Hepatocyte (in vitro differentiated cells): ENCODE measurements around the gene HIVEP2. TPM values are rescaled to one million over a fixed set of nuclear protein-coding genes. Genes with fewer than 3 reads are reported as not detected.
A peak's percentile ranks its signal among the peaks of the same experiment; 100 is the strongest.

Experiments used
- DNase-seq: peaks from one replicate; pipeline ENCODE4 v3.0.0-alpha.2; 2016; ENCODE audit warnings: low spot score
- H2AFZ ChIP-seq: fragments of 200-600 bp; sonication (generic); 2 replicates; pipeline ENCODE4 v1.6.0; 2016; ENCODE audit warnings: antibody characterized with exemption, mild to moderate bottlenecking
- H3K27ac ChIP-seq: fragments of 200-600 bp; sonication (generic); 2 replicates; pipeline ENCODE4 v1.5.1; 2016; ENCODE audit warnings: mild to moderate bottlenecking
- H3K27me3 ChIP-seq: fragments of 200-600 bp; sonication (generic); 2 replicates; pipeline ENCODE4 v1.6.1; 2016
- H3K36me3 ChIP-seq: fragments of 200-600 bp; sonication (generic); replicated peaks from 2 replicates; pipeline ENCODE4 v1.5.1; 2016; ENCODE audit warnings: low read depth; ENCODE audit not compliant: insufficient read depth
- H3K4me1 ChIP-seq: fragments of 200-600 bp; sonication (generic); 2 replicates; pipeline ENCODE4 v1.5.1; 2016; ENCODE audit warnings: mild to moderate bottlenecking, moderate library complexity; ENCODE audit not compliant: insufficient read depth
- H3K4me2 ChIP-seq: fragments of 200-600 bp; sonication (generic); 2 replicates; pipeline ENCODE4 v1.6.0; 2016
- H3K4me3 ChIP-seq: fragments of 200-600 bp; sonication (generic); 2 replicates; pipeline ENCODE4 v1.5.1; 2016; ENCODE audit warnings: mild to moderate bottlenecking
- H3K79me2 ChIP-seq: fragments of 200-600 bp; sonication (generic); 2 replicates; pipeline ENCODE4 v1.6.0; 2017; ENCODE audit warnings: mild to moderate bottlenecking
- H3K9me2 ChIP-seq: fragments of 200-600 bp; sonication (generic); replicated peaks from 2 replicates; pipeline ENCODE4 v1.6.0; 2017; ENCODE audit warnings: mild to moderate bottlenecking; ENCODE audit not compliant: insufficient read depth
- H3K9me3 ChIP-seq: fragments of 200-600 bp; sonication (generic); 2 replicates; pipeline ENCODE4 v1.5.1; 2016; ENCODE audit warnings: low read depth, mild to moderate bottlenecking
- H4K20me1 ChIP-seq: fragments of 200-600 bp; sonication (generic); 2 replicates; pipeline ENCODE4 v1.6.0; 2016; ENCODE audit warnings: mild to moderate bottlenecking; ENCODE audit not compliant: insufficient read depth, poor library complexity, severe bottlenecking
- CTCF ChIP-seq: fragments of 200-600 bp; sonication (generic); IDR thresholded peaks from 2 replicates; pipeline ENCODE4 v1.5.1; 2016; ENCODE audit warnings: antibody characterized with exemption, mild to moderate bottlenecking; ENCODE audit not compliant: poor library complexity
- EZH2 ChIP-seq: fragments of 200-600 bp; sonication (generic); IDR thresholded peaks from 2 replicates; pipeline ENCODE4 v1.6.1; 2016; ENCODE audit warnings: antibody characterized with exemption, mild to moderate bottlenecking, borderline replicate concordance
- EZH2phosphoT487 ChIP-seq: fragments of 200-600 bp; sonication (generic); IDR thresholded peaks from one replicate; pipeline ENCODE4 v1.6.1; 2018; ENCODE audit warnings: antibody characterized with exemption, mild to moderate bottlenecking, low read depth, moderate library complexity; ENCODE audit not compliant: unreplicated experiment, severe bottlenecking
- WGBS: methylation state at CpG from one replicate; pipeline ENCODE4 v1.1.6; 2016; ENCODE audit warnings: low lambda C conversion rate; ENCODE audit errors: missing lambda C conversion rate; 5-methylcytosine and 5-hydroxymethylcytosine counted together
- polyA plus RNA-seq: library from polyadenylated mRNA; unstranded; fragments of >200 nt; fragmentation: Nextera tagmentation; extraction: Ambion mirVana; gene quantifications from 2 replicates; pipeline ENCODE4 v1.2.1, GENCODE V29; 2016
- total RNA-seq: library from RNA; depleted of rRNA; stranded (reverse); fragments of >200 nt; gene quantifications from 2 replicates; pipeline ENCODE4 v1.2.3, GENCODE V29; 2014

HIVEP2 gene
- total and polyA plus RNA-seq, 2 experiments from 2014 or later, result 3.3 to 9.4 TPM

GRCh38 chr6:142804490-142804889 is 140.5 kb downstream of the HIVEP2 start:
- Histone ChIP-seq H2AFZ (no peak overlapping the region), H4K20me1 (no peaks in the 10 kb centered on the region), H3K9me3 (no peaks in the 10 kb centered on the region), H3K27ac (no peak overlapping the region), H3K9me2 (no peaks in the 10 kb centered on the region), H3K4me2 (no peak overlapping the region), H3K79me2 (peaks cover 2% of the 10 kb centered on the region), H3K4me3 (no peak overlapping the region), H3K4me1 (no peaks in the 10 kb centered on the region), H3K36me3 (no peaks in the 10 kb centered on the region), H3K27me3 (no peaks in the 10 kb centered on the region)
- TF ChIP-seq EZH2 (no peak), CTCF (no peak), EZH2phosphoT487 (no peak)
- DNase-seq, result no peak

- peaks cover 2% of the 10 kb centered on the region for H3K79me2 ChIP-seq
- no peaks in the 10 kb centered on the region for H3K9me2 ChIP-seq
- no peak for TF ChIP-seq CTCF
- no peak for TF ChIP-seq EZH2phosphoT487
- TF ChIP-seq EZH2, result no peak
- H4K20me1 ChIP-seq, result no peaks in the 10 kb centered on the region
- no peaks in the 10 kb centered on the region for H3K4me1 ChIP-seq
- H3K4me3 ChIP-seq, result no peak overlapping the region
- WGBS, result 100% methylated on average over 2 of the region's 2 CpGs
- no peak for DNase-seq
- no peaks in the 10 kb centered on the region for H3K27me3 ChIP-seq
- no peak overlapping the region for H3K4me2 ChIP-seq
- no peak overlapping the region for H3K27ac ChIP-seq
- H3K36me3 ChIP-seq, result no peaks in the 10 kb centered on the region
- H3K9me3 ChIP-seq, result no peaks in the 10 kb centered on the region
- no peak overlapping the region for H2AFZ ChIP-seq
Observed at GRCh38 chr6:142803495-142804058, 141.4 kb downstream of the HIVEP2 start.

GRCh38 chr6:142803032-142803431 is 141.9 kb downstream of the HIVEP2 start:
- no peaks in the 10 kb centered on the region for H3K9me2 ChIP-seq
- no peaks in the 10 kb centered on the region for H3K36me3 ChIP-seq
- no peak overlapping the region for H3K27ac ChIP-seq
- no peaks in the 10 kb centered on the region for H3K27me3 ChIP-seq
- H3K4me1 ChIP-seq, result no peaks in the 10 kb centered on the region
- TF ChIP-seq CTCF, result no peak
- TF ChIP-seq EZH2phosphoT487, result no peak
- no peak for TF ChIP-seq EZH2
- no peaks in the 10 kb centered on the region for H4K20me1 ChIP-seq
- H3K4me2 ChIP-seq, result no peak overlapping the region
- no peak overlapping the region for H3K4me3 ChIP-seq
- H3K79me2 ChIP-seq, result peaks cover 2% of the 10 kb centered on the region
- no peak overlapping the region for H2AFZ ChIP-seq
- H3K9me3 ChIP-seq, result no peaks in the 10 kb centered on the region
- DNase-seq, result no peak

- no peaks in the 10 kb centered on the region for H3K4me1 ChIP-seq
- H3K36me3 ChIP-seq, result no peaks in the 10 kb centered on the region
- H3K27me3 ChIP-seq, result no peaks in the 10 kb centered on the region
- no peaks in the 10 kb centered on the region for H3K9me2 ChIP-seq
- H3K79me2 ChIP-seq, result peaks cover 2% of the 10 kb centered on the region
- TF ChIP-seq EZH2, result no peak
- TF ChIP-seq CTCF, result no peak
- no peak for TF ChIP-seq EZH2phosphoT487
- peak; percentile 68 for DNase-seq
- no peaks in the 10 kb centered on the region for H3K9me3 ChIP-seq
- no peak overlapping the region for H3K4me2 ChIP-seq
- H2AFZ ChIP-seq, result no peak overlapping the region
- no peak overlapping the region for H3K4me3 ChIP-seq
- 85% methylated on average over 1 of the region's 1 CpG for WGBS
- H3K27ac ChIP-seq, result no peak overlapping the region
- H4K20me1 ChIP-seq, result no peaks in the 10 kb centered on the region
Observed at GRCh38 chr6:142802124-142802523, 142.9 kb downstream of the HIVEP2 start.
